Measurements from ENCODE around the gene SLC35A4. TPM values are rescaled to one million over a fixed set of nuclear protein-coding genes. Genes with fewer than 3 reads are reported as not detected.

SLC35A4 gene
- total RNA-seq, result 76.4 TPM
- long read RNA-seq, transcript SLC35A4-201 (3 exons, 3,041 nt), result major isoform, 59 of 73 reads
- long read RNA-seq, partial matches to known transcripts, result 12 of 73 reads
- long read RNA-seq, other reads (novel, unspliced or antisense), result 1 of 73 reads

DNA sequence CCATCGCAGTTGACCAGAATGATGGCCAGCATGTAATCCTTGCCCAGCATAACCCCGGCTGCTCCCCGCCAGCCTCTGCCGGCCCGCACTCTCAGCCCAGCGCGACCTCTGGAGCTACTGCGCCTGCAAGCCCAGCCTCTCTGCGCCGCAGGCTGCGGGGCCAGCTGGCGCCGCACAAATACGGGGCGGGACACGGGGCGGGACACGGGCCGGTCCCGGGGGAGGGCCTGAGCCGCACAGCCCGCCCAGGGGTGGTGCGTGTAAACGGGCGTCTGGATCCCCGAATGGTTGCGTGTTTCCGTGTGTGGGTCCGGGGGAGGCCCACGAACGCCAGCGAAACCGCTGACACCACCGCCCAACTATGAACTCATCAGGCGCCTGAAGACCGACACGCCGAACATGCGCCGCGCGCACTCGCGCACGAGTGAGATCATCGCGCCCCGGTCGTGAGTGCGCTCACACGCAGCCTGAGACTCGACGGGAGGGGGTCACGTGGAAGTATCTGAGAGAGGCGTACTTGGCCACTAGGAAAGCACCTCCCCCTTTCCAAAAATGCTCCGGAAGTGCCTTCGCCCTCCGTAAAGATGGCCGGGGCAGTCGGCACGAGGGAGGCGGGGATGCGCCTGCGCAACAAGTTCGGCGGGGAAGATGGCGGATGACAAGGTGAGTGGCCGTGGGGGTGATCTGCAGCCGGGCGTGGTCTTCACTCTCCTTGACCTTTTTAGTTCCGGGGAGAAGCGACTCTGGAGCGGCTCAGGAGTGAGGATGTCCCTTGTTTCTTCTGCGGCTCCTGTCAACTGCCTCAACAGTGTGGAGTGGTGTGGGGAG, at the start of gene SLC35A4, which contains the start of gene APBB3:
Gene SLC35A4 (plus strand): TSS at position 633 of the 828 bp plus-strand sequence. CDS start 2,342 bp downstream, outside the sequence.
Gene APBB3 (minus strand): TSS at position 403 of the 828 bp plus-strand sequence. CDS start 353 bp downstream, at position 50.
- peak; percentile 96 for ATAC-seq
- intact Hi-C loops (cut with DNase I), result loop anchor here (1.0 to 2.0 kb wide), 2 partner anchors 75 to 164 kb away; partner anchors contain the start of genes ANKHD1 and TMCO6

GRCh38 chr5:140524003-140524402, 40.6 kb upstream of the SLC35A4 start:
- ATAC-seq (no peak), DNase-seq (ENCODE audit: missing footprints) (no peak)
- intact Hi-C loops (cut with DNase I), result no loop called here

More for the DNA sequence above, at the start of gene SLC35A4, which contains the start of gene APBB3:
- peak; percentile 98 for DNase-seq (ENCODE audit: missing footprints)

DNA sequence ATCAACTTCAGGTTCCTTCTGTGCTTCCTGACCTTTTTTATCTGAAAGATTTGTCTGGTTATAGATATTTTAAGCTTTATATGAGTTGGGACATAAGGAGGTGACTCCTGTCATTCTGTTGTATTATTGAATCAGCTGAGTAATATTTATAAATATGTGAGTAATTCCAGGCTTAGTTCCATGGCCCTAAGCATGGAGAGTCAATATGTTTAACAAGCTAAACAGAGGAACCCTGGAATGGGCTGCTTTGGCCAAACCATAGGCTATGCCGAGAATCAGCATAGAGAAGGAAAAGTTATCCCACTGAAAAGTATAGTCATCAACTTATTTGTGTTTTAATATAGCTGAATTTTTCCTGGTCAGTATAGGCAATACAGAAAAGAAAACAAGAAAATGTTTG, 24.4 kb upstream of the SLC35A4 start:
- ATAC-seq, result no peak
- no peak for DNase-seq (ENCODE audit: missing footprints)
- intact Hi-C loops (cut with DNase I), result no loop called here

DNA sequence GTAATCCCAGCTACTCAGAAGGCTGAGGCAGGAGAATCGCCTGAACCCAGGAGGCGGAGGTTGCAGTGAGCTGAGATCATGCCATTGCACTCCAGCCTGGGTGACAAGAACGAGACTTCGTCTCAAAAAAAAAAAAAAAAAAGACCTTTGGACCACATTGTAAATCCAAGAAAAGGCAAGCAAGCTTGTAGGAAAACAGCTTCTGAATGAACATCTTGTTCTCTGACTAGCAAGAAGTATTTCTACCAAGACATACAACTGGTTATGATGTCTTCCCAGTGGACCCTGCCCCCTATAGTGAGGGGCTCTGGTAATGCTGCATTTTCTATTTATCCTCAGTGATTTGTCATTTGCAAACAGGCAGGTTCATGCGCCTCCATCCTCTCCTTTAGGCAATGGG, 21.7 kb upstream of the SLC35A4 start:
- intact Hi-C loops (cut with DNase I), result no loop called here
- ATAC-seq, result no peak
- no peak for DNase-seq (ENCODE audit: missing footprints)

DNA sequence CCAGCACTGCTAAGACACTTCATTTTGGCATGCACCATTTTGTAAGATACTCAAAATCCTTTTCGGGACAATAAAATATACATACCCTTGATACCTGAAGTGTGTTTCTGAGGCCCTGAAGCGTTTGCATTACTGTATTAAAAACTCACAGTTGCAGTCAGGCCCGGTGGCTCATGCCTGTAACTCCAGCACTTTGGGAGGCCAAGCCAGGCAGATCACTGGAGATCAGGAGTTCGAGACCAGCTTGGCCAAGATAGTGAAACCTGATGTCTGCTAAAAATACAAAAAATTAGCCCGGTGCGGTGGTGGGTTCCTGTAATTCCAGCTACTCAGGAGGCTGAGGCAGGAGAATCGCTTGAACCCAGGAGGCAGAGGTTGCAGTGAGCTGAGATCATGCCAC, 19.6 kb upstream of the SLC35A4 start:
- intact Hi-C loops (cut with DNase I), result loop anchor here (5.0 kb wide), 2 partner anchors 143 to 147 kb away; partner anchors contain the start of genes ANKHD1, HARS1 and HARS2
- no peak for ATAC-seq
- DNase-seq (ENCODE audit: missing footprints), result no peak

- ATAC-seq (no peak), DNase-seq (ENCODE audit: missing footprints) (no peak)
- intact Hi-C loops (cut with DNase I), result loop anchor here (2.0 to 5.0 kb wide), 4 partner anchors 93 to 147 kb away; partner anchors contain the start of genes ANKHD1, HARS1, HARS2 and TMCO6
Measured at GRCh38 chr5:140545606-140546005, 19.0 kb upstream of the SLC35A4 start.

GRCh38 chr5:140546851-140547507, 17.6 kb upstream of the SLC35A4 start:
- ATAC-seq (peak; percentile 0), DNase-seq (ENCODE audit: missing footprints) (no peak)
- intact Hi-C loops (cut with DNase I), result loop anchor here (2.0 to 5.0 kb wide), 4 partner anchors 92 to 145 kb away; partner anchors contain the start of genes ANKHD1, HARS1, HARS2 and TMCO6

GRCh38 chr5:140547508-140548299, 16.9 kb upstream of the SLC35A4 start, which contains the start of gene EIF4EBP3:
TSS of gene EIF4EBP3 (plus strand) at chr5:140547662. CDS start at chr5:140547738, 76 bp downstream.
- ATAC-seq, result peak; percentile 93
- intact Hi-C loops (cut with DNase I), result loop anchor here (2.0 to 5.0 kb wide), 4 partner anchors 91 to 145 kb away; partner anchors contain the start of genes ANKHD1, HARS1, HARS2 and TMCO6
- peak; percentile 98 for DNase-seq (ENCODE audit: missing footprints)

DNA sequence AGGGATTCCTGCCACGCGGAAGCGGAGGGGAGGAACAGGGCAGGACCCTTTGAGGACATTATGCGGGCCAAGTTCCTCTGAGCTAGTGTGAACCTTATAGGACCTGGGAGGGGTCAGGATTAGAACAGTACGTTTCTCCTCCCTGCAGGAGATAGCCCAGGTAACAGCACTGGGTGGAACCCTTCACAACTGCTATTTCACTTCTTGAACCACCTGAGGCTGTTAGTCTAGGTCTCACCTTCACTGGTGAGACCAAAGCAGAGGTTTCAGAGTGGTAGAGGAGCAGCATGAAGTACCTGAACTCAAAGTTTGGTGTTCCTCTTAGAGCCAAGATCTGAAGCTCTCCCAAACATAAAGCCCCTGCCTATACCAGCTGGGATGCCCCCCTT, 16.3 kb upstream of the SLC35A4 start:
- peak; percentile 57 for ATAC-seq
- intact Hi-C loops (cut with DNase I), result loop anchor here (5.0 kb wide), 2 partner anchors 144 to 146 kb away; partner anchors contain the start of genes ANKHD1, HARS1 and HARS2

GRCh38 chr5:140548791-140549190, 15.8 kb upstream of the SLC35A4 start:
- ATAC-seq (no peak), DNase-seq (ENCODE audit: missing footprints) (no peak)
- intact Hi-C loops (cut with DNase I), result loop anchor here (5.0 kb wide), 2 partner anchors 144 to 146 kb away; partner anchors contain the start of genes ANKHD1, HARS1 and HARS2

More for the DNA sequence above, 16.3 kb upstream of the SLC35A4 start:
- DNase-seq (ENCODE audit: missing footprints), result no peak

DNA sequence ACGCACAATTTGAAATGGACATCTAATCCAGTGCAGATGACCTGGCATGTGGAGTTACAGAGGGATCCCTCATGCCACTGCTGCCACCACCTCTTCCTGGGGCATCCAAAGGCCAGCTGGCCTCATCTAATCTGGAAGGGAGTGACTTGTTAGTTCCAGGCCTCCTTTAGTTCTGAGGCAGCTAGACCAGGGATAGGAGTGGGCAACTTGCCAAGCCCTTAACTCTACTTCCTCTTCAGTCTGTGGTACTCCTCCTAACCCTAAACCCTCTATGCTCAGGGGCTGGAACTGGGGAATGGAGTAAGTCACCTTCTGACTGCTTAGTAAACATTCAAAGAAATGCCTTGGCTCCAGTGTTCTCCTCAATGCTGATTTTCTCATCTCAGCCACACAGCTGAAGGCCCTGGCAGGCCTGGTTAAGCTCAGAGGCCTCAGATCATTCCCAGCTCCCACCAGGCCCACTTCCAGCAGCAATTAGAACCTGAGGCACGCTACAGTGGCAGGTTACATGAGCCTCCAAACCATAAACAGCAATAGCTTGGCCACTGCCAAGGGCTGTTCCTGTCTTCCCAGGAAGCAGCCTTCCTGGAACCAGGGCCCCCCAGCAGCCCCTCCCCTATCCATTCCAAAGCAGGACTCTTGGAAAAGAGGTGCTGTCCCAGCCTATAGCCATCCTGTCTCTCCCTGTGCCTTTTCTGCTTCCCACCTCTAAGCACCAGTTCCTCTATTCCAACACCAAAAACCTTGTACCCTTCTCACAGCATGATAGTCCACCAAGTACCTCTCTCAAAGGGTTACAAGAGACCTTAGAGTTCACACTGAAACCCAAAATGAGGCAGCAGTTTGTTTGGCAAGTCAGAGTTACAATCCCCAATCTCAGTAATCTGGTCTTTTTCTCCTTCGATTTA, 15.1 kb upstream of the SLC35A4 start:
- no peak for DNase-seq (ENCODE audit: missing footprints)
- peak; percentile 3 for ATAC-seq
- intact Hi-C loops (cut with DNase I), result loop anchor here (5.0 kb wide), 2 partner anchors 143 to 147 kb away; partner anchors contain the start of genes ANKHD1, HARS1 and HARS2

DNA sequence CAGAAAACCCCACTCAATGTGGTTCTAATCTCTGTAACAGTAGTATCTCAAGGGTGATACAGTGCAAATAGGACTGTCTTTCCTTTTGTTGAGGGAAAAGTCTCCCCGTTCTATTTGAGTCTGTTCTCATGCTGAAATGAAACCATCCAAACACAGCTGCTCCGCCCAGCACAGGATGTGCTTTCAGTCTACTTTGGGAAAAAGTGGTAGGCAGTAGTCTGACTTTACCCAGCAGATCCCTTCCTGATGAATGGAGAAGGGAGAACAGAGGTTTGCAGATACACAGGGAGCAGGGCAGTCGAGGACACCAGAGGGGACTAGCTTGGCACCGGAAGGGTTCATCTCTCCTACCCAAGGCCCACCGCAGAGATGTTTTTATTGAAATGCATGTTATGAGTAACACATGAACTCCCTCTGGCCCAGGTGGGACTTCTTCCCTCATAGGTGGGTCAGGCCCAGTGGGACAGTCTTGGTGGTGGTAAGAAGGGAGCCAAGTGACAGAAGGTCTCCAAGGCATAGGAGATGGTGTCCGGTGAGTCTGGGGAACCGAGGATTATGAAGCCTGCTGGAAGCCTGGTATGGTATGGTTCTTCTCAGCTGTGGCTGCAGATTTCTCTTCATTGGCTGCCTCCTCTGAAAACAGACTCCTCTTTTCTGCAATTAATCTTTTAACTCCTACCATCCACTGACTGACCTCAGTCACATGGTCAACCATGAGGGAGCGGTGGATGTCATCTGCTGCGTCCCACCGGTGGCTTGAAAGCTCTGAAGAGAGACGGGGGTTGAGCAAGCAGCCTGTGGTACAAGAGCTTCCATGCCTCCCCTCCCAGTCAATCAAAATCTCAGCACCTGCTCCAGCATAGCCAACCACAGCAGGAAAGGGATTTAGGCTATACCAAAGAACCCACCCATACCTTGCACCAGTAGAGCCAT, 14.2 kb upstream of the SLC35A4 start:
- DNase-seq (ENCODE audit: missing footprints), result no peak
- intact Hi-C loops (cut with DNase I), result no loop called here
- ATAC-seq, result no peak

GRCh38 chr5:140551872-140552271, 12.8 kb upstream of the SLC35A4 start:
- ATAC-seq (no peak), DNase-seq (ENCODE audit: missing footprints) (no peak)
- intact Hi-C loops (cut with DNase I), result no loop called here

- no peak for ATAC-seq
- intact Hi-C loops (cut with DNase I), result no loop called here
- no peak for DNase-seq (ENCODE audit: missing footprints)
Measured at GRCh38 chr5:140553657-140554056, 11.0 kb upstream of the SLC35A4 start.

GRCh38 chr5:140554454-140554853, 10.2 kb upstream of the SLC35A4 start:
- DNase-seq (ENCODE audit: missing footprints) (no peak), ATAC-seq (no peak)
- intact Hi-C loops (cut with DNase I), result no loop called here

DNA sequence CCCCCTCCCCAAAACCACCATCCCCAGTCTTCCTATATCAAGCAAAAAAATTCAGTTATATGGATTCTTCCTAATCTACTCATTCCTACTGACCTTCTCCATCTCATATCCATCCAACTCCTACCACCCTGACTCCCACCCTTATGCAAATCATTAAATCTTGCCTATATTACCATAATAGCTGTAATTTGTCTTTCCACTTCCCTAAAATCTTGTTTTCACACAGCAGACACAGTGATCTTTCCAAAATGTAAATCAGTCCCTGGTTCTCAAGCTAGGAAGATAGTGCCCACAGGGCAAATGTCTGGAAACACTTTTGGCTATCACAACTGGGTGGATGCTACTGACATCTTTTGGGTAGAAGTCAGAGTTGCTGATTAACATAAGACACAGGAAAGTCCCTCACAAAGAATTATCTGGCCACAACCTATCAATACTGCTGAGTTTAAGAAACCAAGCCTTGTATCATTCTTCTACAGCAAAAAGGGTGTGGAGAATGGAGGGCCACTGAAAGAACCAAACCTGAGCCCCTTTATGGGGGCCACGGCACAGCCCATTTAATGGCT, 8.8 kb upstream of the SLC35A4 start:
- intact Hi-C loops (cut with DNase I), result no loop called here

More for the DNA sequence above, 8.8 kb upstream of the SLC35A4 start:
- no peak for ATAC-seq
- no peak for DNase-seq (ENCODE audit: missing footprints)
